MM.1S (cell line): ENCODE results near the gene NGDN.

Experiments
- CTCF ChIP-seq: fragments of 300-600 bp; sonication (generic); IDR thresholded peaks from 2 replicates; pipeline ENCODE4 v1.5.1; 2016; ENCODE audit warnings: antibody characterized with exemption, low read length, mixed read lengths
- EZH2 ChIP-seq: fragments of 300-600 bp; sonication (generic); optimal IDR thresholded peaks from 2 replicates; pipeline ENCODE3; 2017; ENCODE audit warnings: low read depth, mild to moderate bottlenecking, antibody characterized with exemption, low read length, mixed read lengths
- EZH2phosphoT487 ChIP-seq: fragments of 300-600 bp; sonication (generic); IDR thresholded peaks from 2 replicates; pipeline ENCODE4 v1.6.1; 2018; ENCODE audit warnings: antibody characterized with exemption, low read length

- TF ChIP-seq EZH2phosphoT487: no peak
- TF ChIP-seq CTCF: no peak
- TF ChIP-seq EZH2: no peak
Observed at GRCh38 chr14:23517650-23518326, 48.3 kb downstream of the NGDN start.
